Measurements from ENCODE around the gene RNU1-2.

- TF ChIP-seq POLR2A (IDR thresholded peaks at IDR 0.05) = no peak
- no peak for TF ChIP-seq CTCF (IDR thresholded peaks at IDR 0.05)
- TF ChIP-seq POLR2AphosphoS5 (IDR thresholded peaks at IDR 0.05) = no peak
Measured at GRCh38 chr1:16924216-16924918, 28.6 kb downstream of the RNU1-2 start.
